GM21367 (cell line): Measurements from ENCODE around the gene XKR7.
"Not testable (repeated sequence)": the region's sequence is repeated elsewhere in the genome, so short reads cannot be mapped to it uniquely, and the experiment has no call there.

Source experiments
- ATAC-seq: cut with Tn5 transposase; IDR thresholded peaks from one replicate; pipeline ENCODE4 v1.9.1; 2021; ENCODE audit not compliant: unreplicated experiment

XKR7 gene

GRCh38 chr20:32010666-32011065 is 42.7 kb downstream of the XKR7 start:
- ATAC-seq, result no peak

- ATAC-seq, result no peak
These were observed 44.3 kb downstream of the XKR7 start for GRCh38 chr20:32012159-32012688.

GRCh38 chr20:32013326-32013725 is 45.4 kb downstream of the XKR7 start:
- no peak for ATAC-seq

GRCh38 chr20:32017711-32018251 is 49.8 kb downstream of the XKR7 start:
- no peak for ATAC-seq

- ATAC-seq, result no peak
These were observed 50.6 kb downstream of the XKR7 start for GRCh38 chr20:32018269-32019155.

GRCh38 chr20:32019156-32019510 is 51.2 kb downstream of the XKR7 start:
- no peak for ATAC-seq

GRCh38 chr20:32019563-32020463 is 51.9 kb downstream of the XKR7 start:
- no peak for ATAC-seq

GRCh38 chr20:32021091-32021490 is 53.1 kb downstream of the XKR7 start:
- no peak for ATAC-seq

GRCh38 chr20:32024683-32025295 is 56.8 kb downstream of the XKR7 start:
- no peak for ATAC-seq

GRCh38 chr20:32027643-32028042 is 59.7 kb downstream of the XKR7 start:
- no peak for ATAC-seq

GRCh38 chr20:32028647-32029372 is 60.9 kb downstream of the XKR7 start:
- no peak for ATAC-seq

- no peak for ATAC-seq
These were observed 61.6 kb downstream of the XKR7 start for GRCh38 chr20:32029561-32029960.

- ATAC-seq, result no peak
These were observed 63.3 kb downstream of the XKR7 start for GRCh38 chr20:32031007-32031958.

- no peak for ATAC-seq
These were observed 65.4 kb downstream of the XKR7 start for GRCh38 chr20:32033316-32033715.

- not testable (repeated sequence) for ATAC-seq
These were observed 65.8 kb downstream of the XKR7 start for GRCh38 chr20:32033721-32034120.

- no peak for ATAC-seq
These were observed 66.9 kb downstream of the XKR7 start for GRCh38 chr20:32034581-32035425.

GRCh38 chr20:32035426-32035779 is 67.5 kb downstream of the XKR7 start:
- ATAC-seq, result no peak

- ATAC-seq, result no peak
These were observed 68.3 kb downstream of the XKR7 start for GRCh38 chr20:32036252-32036651.
